ENCODE data around the gene UBR4.

The UBR4 gene

DNA sequence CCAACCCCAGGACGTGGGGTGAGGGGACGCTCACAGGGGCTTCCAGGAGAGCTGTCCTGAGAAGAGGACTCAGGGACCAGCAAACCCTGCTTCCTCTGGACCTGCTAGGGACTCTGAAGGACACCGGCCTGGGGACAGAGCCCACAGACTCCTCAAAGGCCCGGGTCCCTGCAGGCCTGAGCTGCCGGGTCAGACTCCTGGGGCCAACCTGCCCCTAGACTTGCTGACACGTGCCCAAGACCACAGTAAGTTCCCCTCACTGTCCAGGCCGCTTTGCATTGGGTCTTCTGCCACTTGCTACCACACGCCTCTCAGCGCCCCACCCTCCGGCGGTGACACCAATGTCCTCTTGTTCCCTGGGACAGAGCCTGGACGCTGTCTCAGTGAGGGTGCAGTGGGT lies 146.9 kb downstream of the UBR4 start:
- ChIA-PET CTCF (interaction anchor here (1.1 to 1.2 kb wide), 2 partner anchors 11 to 148 kb away, joined by 3 to 7 read pairs; no protein-coding TSS in a partner anchor), POLR2A (no interaction called here)
- DNase-seq (ENCODE audit: extremely low spot score) = no peak
- TF ChIP-seq L3MBTL2 (conservative IDR thresholded peaks at IDR 0.05) (no peak), HDGF (IDR thresholded peaks at IDR 0.05; ENCODE audit: borderline replicate concordance) (no peak), FOXM1 (IDR thresholded peaks at IDR 0.05; ENCODE audit: borderline replicate concordance) (no peak), FOXA1 (IDR thresholded peaks at IDR 0.05) (no peak), SUZ12 (IDR thresholded peaks at IDR 0.05) (no peak), ELF4 (IDR thresholded peaks at IDR 0.05) (no peak), BHLHE40 (IDR thresholded peaks at IDR 0.05; ENCODE audit: borderline replicate concordance) (no peak), ZNF384 (IDR thresholded peaks at IDR 0.05) (no peak), TARDBP (IDR thresholded peaks at IDR 0.05) (no peak)
- TF ChIP-seq, protein P1, sequence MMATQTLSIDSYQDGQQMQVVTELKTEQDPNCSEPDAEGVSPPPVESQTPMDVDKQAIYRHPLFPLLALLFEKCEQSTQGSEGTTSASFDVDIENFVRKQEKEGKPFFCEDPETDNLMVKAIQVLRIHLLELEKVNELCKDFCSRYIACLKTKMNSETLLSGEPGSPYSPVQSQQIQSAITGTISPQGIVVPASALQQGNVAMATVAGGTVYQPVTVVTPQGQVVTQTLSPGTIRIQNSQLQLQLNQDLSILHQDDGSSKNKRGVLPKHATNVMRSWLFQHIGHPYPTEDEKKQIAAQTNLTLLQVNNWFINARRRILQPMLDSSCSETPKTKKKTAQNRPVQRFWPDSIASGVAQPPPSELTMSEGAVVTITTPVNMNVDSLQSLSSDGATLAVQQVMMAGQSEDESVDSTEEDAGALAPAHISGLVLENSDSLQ (IDR thresholded peaks at IDR 0.05) = no peak

DNA sequence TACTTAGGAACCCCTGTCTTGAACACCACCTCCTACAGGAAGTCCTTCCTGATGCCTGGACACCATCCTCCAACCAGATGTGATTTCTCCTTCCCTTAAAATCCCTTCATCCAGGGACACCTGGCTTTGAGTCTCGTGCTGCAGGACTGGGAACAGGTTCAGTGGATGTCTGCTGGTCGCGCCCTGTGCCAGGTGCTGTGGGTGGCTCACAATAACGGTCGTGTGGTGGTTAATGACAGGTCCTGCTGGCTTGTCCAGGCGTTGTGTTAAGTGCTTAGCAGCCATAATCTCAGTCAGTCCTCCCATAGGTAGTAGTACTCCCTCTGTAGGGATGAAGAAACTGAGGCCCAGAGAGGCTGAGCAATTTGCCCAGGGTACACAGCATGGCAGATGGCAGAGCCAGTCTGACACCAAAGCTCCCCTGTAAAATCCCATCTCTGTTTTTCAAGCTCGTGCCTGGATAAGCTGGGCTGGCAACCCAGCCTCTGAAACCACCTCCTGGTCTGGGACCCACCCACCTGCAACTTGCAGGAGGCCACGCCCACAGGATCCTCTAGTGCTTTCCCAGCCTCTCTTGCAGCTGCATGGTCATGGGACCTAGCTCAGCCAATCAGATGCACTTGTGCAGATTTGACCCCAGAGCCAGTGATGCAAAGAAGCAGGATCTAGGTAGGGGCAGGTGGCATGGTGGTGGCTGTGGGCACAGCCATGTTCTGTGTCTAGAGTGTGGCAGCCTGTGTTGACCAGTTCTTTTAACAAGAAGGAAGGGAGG lies 147.6 kb downstream of the UBR4 start:
- CTCF ChIA-PET = interaction anchor here (1.2 kb wide), 1 partner anchor 10 kb away, joined by 7 read pairs; no protein-coding TSS in a partner anchor
- POLR2A ChIA-PET = no interaction called here
- DNase-seq (ENCODE audit: extremely low spot score) = no peak
- TF ChIP-seq ELF4 (IDR thresholded peaks at IDR 0.05) = no peak
- TF ChIP-seq, protein P1 (IDR thresholded peaks at IDR 0.05) = no peak
- no peak for TF ChIP-seq LEF1 (IDR thresholded peaks at IDR 0.05; ENCODE audit: borderline replicate concordance)
- TF ChIP-seq FOXA1 (IDR thresholded peaks at IDR 0.05) = no peak
- TF ChIP-seq CTBP1 (IDR thresholded peaks at IDR 0.05; ENCODE audit: borderline replicate concordance) = no peak
- TF ChIP-seq L3MBTL2 (conservative IDR thresholded peaks at IDR 0.05) = no peak
- no peak for TF ChIP-seq FOXK2 (IDR thresholded peaks at IDR 0.05)
- no peak for TF ChIP-seq BHLHE40 (IDR thresholded peaks at IDR 0.05; ENCODE audit: borderline replicate concordance)
- no peak for TF ChIP-seq ZNF384 (IDR thresholded peaks at IDR 0.05)
- no peak for TF ChIP-seq SP1 (IDR thresholded peaks at IDR 0.05)
- TF ChIP-seq ARNT (IDR thresholded peaks at IDR 0.05) = no peak
- no peak for TF ChIP-seq TARDBP (IDR thresholded peaks at IDR 0.05)
- no peak for TF ChIP-seq FOXM1 (IDR thresholded peaks at IDR 0.05; ENCODE audit: borderline replicate concordance)
- no peak for TF ChIP-seq NFRKB (IDR thresholded peaks at IDR 0.05)
- TF ChIP-seq SUZ12 (IDR thresholded peaks at IDR 0.05) = no peak
- no peak for TF ChIP-seq HDGF (IDR thresholded peaks at IDR 0.05; ENCODE audit: borderline replicate concordance)

DNA sequence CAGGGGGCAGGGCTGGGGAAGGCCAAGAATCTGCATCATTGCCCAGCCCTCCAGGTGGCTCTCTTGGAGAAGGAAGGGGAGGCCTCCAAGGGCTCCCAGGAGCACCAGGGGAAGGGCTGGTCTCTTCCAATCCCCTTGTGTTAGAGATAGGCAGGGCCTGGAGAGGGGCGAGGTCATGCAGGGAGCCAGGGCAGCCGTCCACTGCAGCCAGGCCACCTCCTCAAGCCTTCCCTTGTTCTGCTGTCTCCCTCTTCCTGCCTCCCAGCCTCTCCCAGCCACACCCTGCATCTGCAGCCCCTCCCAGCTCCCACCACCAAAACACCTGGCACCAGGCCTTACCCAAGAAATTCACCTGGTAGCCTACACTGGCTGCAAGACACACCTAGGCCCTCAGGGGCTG lies 148.3 kb downstream of the UBR4 start:
- CTCF ChIA-PET = no interaction called here

DNA sequence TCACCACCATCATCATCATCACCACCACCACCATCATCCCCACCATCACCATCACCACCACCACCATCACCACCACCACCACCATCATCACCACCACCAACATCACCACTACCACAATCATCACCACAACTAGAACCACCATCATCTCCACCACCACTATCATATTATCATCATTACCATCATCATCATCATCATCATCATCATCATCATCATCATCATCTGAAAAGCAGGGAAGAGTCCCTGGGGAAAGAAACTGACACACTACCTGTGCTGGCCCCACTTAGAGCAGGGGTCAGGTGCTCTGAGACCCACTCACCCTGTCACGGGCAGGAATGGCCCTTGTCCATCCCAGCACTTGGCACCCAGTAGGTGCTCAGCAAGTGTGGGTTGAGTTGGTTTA lies 148.7 kb downstream of the UBR4 start:
- CTCF ChIA-PET = no interaction called here
- POLR2A ChIA-PET = no interaction called here
- no peak for DNase-seq (ENCODE audit: extremely low spot score)
- TF ChIP-seq TARDBP (IDR thresholded peaks at IDR 0.05) = no peak
- no peak for TF ChIP-seq BHLHE40 (IDR thresholded peaks at IDR 0.05; ENCODE audit: borderline replicate concordance)
- no peak for TF ChIP-seq ARNT (IDR thresholded peaks at IDR 0.05)
- no peak for TF ChIP-seq HDGF (IDR thresholded peaks at IDR 0.05; ENCODE audit: borderline replicate concordance)
- TF ChIP-seq, protein P1 (IDR thresholded peaks at IDR 0.05) = no peak
- no peak for TF ChIP-seq FOXK2 (IDR thresholded peaks at IDR 0.05)
- no peak for TF ChIP-seq FOXM1 (IDR thresholded peaks at IDR 0.05; ENCODE audit: borderline replicate concordance)
- no peak for TF ChIP-seq LEF1 (IDR thresholded peaks at IDR 0.05; ENCODE audit: borderline replicate concordance)
- TF ChIP-seq SP1 (IDR thresholded peaks at IDR 0.05) = no peak
- no peak for TF ChIP-seq ELF4 (IDR thresholded peaks at IDR 0.05)
- no peak for TF ChIP-seq FOXA1 (IDR thresholded peaks at IDR 0.05)
- no peak for TF ChIP-seq NFRKB (IDR thresholded peaks at IDR 0.05)
- no peak for TF ChIP-seq CTBP1 (IDR thresholded peaks at IDR 0.05; ENCODE audit: borderline replicate concordance)
- no peak for TF ChIP-seq ZNF384 (IDR thresholded peaks at IDR 0.05)

More for the DNA sequence above, 148.3 kb downstream of the UBR4 start:
- DNase-seq (ENCODE audit: extremely low spot score) = no peak
- TF ChIP-seq SUZ12 (IDR thresholded peaks at IDR 0.05) (no peak), FOXM1 (IDR thresholded peaks at IDR 0.05; ENCODE audit: borderline replicate concordance) (no peak), HDGF (IDR thresholded peaks at IDR 0.05; ENCODE audit: borderline replicate concordance) (no peak), ELF4 (IDR thresholded peaks at IDR 0.05) (no peak), LEF1 (IDR thresholded peaks at IDR 0.05; ENCODE audit: borderline replicate concordance) (no peak)
- POLR2A ChIA-PET = no interaction called here

DNA sequence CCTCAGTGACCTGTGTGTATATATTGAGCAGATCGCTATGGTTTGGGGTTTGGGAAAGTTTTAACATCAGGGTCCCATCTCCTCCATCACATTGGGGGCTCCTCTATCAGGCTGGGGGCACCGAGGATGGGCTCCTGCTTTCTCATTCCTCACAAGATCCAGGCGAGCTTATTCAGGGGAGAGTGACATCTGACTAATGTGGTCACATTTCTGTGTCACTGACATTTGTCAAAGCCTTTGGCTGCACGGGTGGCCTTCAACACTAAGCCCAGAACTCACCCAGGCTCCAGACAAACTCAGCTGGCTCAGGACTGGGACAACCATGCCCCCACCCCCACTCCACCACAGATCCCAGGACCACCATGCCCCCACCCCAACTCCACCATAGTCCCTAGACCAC lies 150.3 kb downstream of the UBR4 start:
- CTCF ChIA-PET = no interaction called here
- DNase-seq (ENCODE audit: extremely low spot score) = no peak
- POLR2A ChIA-PET = no interaction called here
- TF ChIP-seq LEF1 (IDR thresholded peaks at IDR 0.05; ENCODE audit: borderline replicate concordance) (no peak), NFRKB (IDR thresholded peaks at IDR 0.05) (no peak), TARDBP (IDR thresholded peaks at IDR 0.05) (no peak), SP1 (IDR thresholded peaks at IDR 0.05) (no peak), SUZ12 (IDR thresholded peaks at IDR 0.05) (no peak), HDGF (IDR thresholded peaks at IDR 0.05; ENCODE audit: borderline replicate concordance) (no peak), ELF4 (IDR thresholded peaks at IDR 0.05) (no peak), ARNT (IDR thresholded peaks at IDR 0.05) (no peak), L3MBTL2 (conservative IDR thresholded peaks at IDR 0.05) (no peak), BHLHE40 (IDR thresholded peaks at IDR 0.05; ENCODE audit: borderline replicate concordance) (no peak), ZNF384 (IDR thresholded peaks at IDR 0.05) (no peak), FOXA1 (IDR thresholded peaks at IDR 0.05) (no peak), FOXM1 (IDR thresholded peaks at IDR 0.05; ENCODE audit: borderline replicate concordance) (no peak), CTBP1 (IDR thresholded peaks at IDR 0.05; ENCODE audit: borderline replicate concordance) (no peak), FOXK2 (IDR thresholded peaks at IDR 0.05) (no peak)
- TF ChIP-seq, protein P1 (IDR thresholded peaks at IDR 0.05) = no peak
